ENCODE data around the gene WDR93. TPM values are rescaled to one million over a fixed set of nuclear protein-coding genes. Genes with fewer than 3 reads are reported as not detected.

Gene WDR93
- total RNA-seq, 1 donor from 2014 or later: not detected

DNA sequence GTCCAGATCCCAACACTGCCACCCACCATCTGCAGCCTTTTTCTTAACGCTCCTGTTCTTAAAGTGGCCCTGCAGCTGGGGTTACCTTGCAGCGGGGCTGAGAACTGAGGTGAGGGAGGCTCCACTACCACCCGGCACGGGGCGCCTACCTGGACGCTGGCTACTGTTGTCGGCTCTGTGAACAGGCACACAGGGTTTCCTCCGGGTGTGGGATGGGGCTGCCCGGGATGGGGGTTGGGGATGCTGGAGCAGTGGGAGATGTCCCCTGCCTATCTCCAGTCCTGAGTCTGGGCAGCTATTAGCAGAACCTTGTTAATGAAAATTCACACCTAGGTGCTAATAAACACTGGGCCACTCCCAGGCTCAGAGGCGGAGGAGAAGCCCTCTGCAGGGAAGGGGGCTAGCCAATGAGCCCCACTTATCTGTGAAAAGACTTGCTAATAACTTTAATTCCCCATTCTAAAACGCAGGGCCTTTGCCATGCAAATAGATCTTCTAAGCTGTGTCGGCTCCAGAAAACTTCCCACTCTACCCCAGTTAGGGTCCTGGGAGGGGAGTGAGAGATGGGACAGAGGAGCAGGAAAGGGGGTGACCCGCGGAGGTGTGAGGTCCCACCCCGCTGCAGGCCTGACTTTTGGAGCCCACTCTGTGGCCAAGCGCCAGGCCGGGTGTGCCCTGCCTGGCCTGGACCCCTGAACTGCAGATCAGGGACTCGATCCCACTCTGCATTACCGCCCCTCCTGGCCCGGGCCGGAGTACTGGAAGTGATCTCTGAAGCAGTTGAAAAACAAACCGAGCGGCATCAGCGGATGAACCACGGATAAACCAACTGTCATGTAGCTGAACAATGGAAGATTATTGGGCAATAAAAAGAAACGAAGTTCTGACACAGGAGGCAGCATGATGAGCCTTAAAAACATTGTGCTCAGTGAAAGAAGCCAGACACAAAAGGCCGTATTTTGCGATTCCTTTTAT lies 57.4 kb downstream of the WDR93 start:
- intact Hi-C loops (cut with micrococcal nuclease): no loop called here

DNA sequence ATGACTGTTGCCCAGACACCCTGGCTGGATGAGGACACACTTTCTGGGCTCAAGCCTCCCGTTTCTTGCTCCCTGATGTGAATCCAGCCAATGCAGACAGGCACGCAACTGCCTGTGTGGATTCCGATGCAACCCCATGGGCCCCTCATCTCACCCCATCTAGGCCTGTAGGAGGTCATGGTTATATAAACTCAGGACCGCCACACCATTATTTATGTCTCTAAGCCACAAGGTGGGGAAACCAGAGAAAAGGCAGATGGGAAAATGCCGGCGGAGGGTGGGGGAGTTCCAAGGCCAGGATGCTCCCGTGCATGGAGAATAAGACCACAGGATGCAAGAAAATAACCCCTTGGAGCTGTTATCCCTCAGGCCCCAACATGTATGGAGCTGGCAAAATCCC lies 58.4 kb downstream of the WDR93 start:
- intact Hi-C loops (cut with micrococcal nuclease): no loop called here

DNA sequence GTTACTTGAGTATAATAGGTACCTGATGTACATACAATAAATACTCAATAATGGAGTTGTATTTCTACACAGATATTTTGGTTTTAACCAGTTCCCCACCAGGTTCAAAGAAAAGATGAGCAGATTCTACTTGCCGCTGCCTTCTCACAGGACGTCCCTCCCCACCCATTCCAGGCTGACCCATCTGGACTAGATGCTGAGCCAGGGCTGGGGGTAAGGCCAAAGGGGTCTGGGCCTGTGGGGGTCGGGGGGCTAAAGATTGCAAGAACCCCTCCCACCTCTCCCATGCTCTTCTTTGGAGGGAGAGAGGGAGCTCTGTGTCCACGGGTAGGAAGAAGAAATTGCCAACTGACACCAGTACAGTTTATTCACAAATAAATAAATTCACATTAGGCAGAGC lies 58.9 kb downstream of the WDR93 start:
- intact Hi-C loops (cut with micrococcal nuclease): no loop called here

DNA sequence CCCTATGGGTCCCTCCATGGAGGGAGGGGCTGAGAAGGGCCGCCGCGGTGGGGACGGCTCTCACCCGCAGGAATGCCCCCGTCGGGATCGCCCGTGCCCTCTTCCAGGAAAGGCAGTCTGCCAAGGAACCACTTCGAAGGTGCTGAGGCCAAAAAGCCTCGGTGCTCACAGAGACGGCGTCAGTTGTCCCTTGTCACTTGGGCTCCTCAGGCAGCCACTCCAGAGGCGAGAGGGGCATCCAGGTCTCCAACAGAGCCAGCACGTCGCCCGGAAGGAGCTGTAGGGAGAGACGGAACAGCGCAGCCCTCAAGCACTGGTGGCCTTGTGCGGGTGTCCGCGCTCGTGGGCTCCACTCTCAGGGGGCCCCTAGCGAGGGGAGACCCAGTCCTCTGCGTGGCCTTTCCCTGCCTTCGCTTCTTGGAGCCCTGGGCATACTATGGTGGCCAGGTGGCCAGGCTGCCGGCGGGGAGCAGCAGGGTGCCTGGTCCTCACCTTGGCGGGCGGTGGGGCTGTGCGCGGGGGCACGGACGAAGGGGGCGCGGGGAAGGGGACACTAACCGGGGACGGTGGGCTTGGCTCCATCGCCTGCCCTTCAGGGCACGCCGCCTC lies 59.4 kb downstream of the WDR93 start:
- intact Hi-C loops (cut with micrococcal nuclease): loop anchor here (2.0 to 5.0 kb wide), 2 partner anchors 59 to 142 kb away; partner anchors contain the start of genes AP3S2, PEX11A and WDR93

DNA sequence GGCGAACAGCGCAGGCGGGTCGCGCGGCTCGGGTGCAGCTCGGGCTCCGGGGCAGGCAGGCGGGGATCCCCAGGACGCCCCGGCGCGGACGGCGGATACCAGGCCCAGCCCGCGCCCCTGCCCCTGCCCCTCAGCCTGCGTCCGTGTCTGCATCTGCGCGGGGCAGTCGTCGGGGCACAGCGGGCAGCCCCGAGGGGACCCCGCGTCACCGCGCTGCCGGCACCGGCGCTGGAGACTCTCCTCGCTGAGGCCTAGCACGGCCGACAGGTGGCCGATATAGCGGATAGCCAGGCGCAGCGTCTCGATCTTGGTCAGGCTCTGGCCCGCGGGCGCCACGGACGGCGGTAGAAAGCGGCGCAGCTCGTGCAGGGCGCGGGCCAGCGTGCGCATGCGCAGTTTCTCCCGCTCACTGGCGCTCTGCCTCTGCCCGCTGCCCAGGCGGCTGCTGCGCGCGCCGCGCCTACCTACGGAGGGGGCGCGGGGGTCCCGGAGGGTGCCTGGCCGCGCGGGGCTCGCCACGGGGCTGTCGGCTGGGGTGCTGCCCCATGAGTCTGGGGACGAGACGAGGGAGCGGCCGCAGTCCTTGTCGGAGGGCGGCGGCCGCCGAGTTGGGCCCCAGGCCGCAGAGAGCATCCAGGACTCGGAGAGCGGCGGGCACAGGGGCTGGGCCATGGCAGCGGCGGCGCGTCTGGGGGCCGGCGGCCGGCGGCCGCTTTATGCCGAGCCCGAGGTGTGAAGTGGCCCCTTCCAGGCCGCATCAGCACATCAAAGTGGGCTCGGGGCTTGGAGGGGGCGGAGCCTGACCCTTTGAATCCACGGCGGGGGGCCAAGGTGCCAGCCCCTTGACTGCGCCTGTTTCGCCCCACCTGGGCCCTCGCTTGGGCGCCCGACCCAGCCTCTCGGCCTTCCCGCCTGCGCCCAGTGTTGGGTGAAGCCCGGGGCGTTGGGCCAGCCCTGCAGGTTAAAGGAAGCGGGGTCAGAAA lies 60.2 kb downstream of the WDR93 start, which contains the start of gene MESP1:
TSS of gene MESP1 (minus strand) at position 690 of the 983 bp plus-strand sequence. CDS start at position 672, 18 bp downstream.
- intact Hi-C loops (cut with micrococcal nuclease): loop anchor here (2.0 to 5.0 kb wide), 2 partner anchors 60 to 141 kb away; partner anchors contain the start of genes AP3S2, PEX11A and WDR93

DNA sequence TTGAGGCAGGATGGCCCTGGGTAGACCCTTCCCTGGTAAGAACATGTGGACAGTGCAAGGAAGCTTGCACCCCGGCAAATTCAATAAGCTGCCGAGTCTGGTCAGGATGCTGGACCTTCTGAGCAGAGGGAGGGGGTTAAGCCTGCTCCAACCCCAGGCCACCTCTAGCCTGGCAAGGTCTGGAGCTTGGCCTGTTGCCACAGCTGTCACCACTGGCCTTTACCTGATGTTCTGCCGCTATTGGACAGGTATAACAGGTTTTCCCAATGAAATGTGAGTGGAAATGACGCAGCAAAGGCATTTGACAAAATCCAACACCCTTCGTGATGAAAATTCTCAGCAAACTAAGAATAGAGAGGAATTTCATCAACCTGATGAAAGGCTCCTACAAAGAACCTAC lies 61.1 kb downstream of the WDR93 start:
- intact Hi-C loops (cut with micrococcal nuclease): loop anchor here (2.0 to 5.0 kb wide), 2 partner anchors 61 to 141 kb away; partner anchors contain the start of genes AP3S2, PEX11A and WDR93

DNA sequence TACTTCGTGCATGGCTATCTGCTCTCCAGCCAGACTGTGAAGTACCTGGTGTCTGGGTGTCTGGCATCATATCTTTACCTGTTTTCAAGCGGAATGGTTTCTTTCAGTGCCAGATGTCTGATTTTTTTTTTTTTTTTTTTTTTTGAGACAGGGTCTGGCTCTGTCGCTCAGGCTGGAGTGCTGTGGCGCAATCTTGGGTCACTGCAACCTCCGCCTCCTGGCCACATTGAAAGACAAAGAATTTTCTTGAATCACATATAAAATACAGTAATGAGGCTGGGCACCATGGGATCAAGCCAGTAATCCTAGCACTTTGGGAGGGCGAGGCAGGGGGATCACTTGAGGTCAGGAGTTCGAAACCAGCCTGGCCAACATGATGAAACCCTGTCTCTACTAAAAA lies 63.2 kb downstream of the WDR93 start:
- intact Hi-C loops (cut with micrococcal nuclease): loop anchor here (5.0 kb wide), 1 partner anchor 138 kb away; the partner anchor contains the start of gene AP3S2

DNA sequence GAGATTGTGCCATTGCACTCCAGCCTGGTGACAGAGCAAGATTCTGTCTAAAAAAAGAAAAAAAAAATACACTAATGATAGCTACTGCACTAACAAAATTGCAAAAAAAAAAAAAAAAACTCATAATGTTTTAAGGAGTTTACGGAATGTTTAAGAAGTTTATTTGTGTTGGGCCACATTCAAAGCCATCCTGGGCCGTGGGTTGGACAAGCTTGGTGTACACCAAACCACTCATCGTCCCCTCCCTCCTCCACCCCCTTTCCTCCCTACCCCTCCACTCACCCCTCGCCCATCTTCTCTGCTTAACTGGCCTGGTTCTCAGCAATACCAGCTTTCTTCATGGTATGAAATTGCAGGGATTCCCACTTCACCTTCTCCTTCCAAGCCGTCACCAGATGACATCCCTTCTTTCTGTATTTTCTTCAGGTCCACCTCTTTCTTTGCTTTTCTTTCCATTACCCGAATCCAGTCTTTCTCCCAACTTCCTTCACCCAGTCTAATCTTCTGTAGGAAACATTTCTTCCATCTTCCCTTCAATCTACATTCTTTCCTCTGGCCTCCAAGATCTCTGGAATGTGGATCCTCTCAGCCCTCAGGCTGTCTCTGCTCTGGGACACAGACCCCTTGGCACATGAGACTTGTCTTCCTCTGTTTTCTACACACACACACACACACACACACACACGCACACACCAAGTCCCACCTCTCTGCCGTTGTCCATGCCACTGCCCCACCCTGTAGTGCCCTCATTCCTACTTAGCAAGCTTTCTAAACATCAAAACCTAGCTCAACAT lies 63.9 kb downstream of the WDR93 start:
- intact Hi-C loops (cut with micrococcal nuclease): loop anchor here (5.0 kb wide), 1 partner anchor 138 kb away; the partner anchor contains the start of gene AP3S2

DNA sequence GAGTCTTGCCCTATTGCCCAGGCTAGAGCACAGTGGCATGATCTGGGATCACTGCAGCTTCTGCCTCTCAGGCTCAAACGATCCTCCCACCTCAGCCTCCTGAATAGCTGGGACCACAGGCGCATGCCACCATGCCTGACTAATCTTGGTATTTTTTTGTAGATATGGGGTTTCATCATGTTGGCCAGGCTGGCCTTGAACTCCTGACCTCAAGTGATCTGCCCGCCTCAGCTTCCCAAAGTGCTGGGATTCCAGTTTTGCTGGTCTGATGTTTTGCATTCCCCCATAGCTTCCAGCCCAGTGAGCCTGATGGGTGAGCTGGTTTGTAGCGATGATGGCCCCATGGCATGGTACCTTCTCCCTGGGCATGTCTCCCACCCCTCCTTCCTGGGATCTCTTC lies 65.1 kb downstream of the WDR93 start:
- intact Hi-C loops (cut with micrococcal nuclease): no loop called here

DNA sequence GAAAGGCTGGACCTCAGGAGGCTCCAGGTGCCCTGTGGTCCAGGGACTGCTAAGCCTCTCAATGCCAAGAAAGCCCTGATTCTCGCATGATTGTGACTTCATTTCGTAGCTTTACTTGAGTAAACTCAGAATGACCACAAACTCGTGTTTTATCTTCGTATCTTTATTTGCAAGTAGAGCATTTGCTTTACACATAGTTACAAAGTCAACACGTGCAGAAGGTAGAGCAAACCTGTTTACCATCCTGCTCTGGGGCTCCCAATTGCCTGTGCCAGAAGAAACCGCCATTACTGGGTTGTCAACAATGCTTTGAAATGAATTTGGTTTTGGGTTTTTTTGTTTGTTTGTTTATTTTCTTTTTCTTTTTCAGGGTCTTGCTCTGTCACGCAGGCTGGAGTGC lies 66.3 kb downstream of the WDR93 start:
- intact Hi-C loops (cut with micrococcal nuclease): no loop called here

DNA sequence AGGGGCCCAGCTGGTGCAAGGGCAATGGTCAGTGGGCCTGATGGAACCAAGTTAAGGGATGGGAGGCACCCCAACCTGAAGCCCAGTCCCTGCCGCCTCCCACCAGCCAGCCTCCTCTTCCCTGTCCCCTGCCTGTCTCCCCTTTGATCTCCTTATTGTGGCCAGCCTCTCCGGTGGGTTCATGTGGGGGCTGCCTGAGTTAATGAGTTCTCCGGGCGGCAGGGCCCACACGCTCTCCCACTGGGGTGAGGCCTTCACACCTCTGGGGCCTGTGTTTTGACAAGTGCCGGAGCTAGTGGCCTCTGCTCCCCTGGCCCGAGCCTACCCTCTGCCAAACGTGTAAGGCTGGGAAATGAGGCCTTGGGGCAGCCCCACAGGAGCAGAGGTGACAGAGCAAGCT lies 67.7 kb downstream of the WDR93 start:
- intact Hi-C loops (cut with micrococcal nuclease): no loop called here

DNA sequence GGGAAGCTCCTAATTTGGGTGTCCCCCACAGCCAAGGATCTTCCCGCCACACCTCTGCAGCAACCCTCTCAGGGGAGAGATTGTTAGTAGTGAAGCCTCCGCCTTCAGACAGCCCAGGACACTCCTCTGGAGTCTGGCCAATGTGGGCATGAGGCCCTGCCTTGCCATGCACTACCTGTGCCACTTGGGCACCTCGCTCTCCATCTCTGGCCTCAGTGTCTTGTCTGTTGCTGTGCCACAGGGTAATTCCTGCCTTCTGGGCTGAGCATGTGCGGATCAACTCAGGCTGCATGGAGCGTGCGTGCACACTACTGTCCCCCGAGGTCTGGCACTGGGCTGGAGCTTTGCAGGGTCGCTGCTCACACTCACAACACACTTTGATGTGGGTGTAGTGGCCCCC lies 68.4 kb downstream of the WDR93 start:
- intact Hi-C loops (cut with micrococcal nuclease): no loop called here

DNA sequence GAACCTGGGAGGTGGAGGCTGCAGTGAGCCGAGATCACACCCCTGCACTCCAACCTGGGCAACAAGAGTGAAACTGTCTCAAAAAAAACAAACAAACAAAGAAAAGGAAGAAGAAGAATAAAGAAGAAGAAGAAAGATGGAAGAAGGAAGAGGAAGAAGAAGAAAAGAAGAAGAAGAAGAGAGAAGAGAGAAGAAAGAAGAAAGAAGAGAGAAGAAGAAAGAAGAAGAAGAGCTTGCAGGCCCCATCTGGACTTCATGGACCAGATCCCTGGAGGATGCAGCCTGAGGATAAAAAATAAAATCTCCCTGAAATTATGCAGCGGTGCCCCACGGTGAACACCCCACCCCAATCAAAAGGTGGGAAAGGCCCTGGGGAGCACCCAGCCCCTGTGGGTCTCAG lies 69.2 kb downstream of the WDR93 start:
- intact Hi-C loops (cut with micrococcal nuclease): loop anchor here (1.0 kb wide), 3 partner anchors 115 to 326 kb away; no protein-coding TSS in a partner anchor

DNA sequence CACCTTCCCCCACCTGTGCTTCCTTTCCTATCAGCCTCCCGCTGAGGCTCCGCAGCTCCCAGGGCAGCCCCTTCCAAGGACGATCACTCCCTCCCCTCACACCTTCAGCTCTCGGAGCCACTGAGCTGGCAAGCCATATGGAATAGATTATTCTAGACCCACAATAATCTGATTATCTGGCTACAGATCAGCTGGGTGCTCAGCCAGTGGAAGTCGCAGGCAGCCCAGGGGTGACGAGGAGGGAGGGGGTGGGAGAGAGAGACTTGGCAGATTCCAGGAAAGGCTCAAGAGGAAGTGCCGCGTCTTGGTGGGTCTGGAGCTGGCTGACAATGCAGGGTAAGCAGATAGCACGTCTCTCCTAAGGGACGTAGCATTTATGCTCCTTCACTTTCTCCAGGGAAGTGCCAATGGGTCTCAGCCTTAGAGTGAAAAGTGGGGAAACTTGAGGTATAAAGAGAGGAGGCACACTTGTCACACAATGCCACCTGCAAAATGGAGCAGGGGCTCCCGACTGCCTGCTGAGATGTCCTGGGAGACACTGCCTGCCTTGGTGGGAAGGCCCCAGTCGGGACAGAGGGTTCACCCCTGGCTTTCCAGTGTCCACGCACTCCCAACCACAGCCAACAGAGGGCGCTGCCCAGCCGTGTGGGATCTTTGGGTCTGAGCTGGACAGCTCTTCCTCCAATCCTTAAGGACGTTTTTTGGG lies 69.8 kb downstream of the WDR93 start:
- intact Hi-C loops (cut with micrococcal nuclease): loop anchor here (1.0 kb wide), 3 partner anchors 115 to 326 kb away; no protein-coding TSS in a partner anchor

DNA sequence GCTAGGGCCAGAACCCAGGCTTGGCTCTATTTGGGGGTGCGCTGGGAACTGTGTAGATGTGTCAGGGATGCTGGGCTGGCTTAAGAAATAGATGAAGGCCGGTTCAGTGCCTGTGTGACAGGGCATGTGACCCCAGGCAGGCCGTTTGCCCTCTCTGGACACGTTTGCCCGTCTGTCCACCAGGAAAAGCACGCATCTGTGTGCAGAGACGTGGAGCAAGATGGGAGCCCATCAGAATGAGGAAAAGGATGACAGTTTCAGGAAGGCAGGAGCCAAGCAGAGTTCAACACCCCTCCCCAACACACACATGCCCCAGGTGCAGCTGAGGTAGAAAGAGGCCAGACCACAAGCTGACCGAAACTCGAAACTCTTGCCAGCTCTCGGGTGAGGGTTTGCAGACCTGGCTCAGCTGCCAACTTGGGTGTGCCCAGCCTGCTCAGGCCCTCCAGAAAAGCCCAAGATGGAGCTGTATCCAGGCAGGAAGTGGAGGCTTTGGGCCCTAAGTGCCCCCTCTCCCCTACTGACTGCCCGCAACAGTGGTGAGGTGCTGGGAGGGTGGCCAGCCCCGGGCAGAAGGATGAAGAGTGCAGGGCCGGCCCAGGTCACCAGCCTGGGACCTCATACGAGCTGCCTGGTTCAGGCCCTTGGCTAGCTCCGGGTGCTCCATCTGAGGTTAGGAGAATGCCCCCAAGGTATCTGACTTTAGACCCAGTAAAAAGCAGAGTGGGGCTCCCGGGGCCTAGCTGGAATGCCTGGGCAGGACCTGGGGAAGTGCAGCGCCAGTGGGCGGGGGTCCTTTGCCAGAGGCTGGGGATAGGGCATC lies 70.6 kb downstream of the WDR93 start:
- intact Hi-C loops (cut with micrococcal nuclease): no loop called here

DNA sequence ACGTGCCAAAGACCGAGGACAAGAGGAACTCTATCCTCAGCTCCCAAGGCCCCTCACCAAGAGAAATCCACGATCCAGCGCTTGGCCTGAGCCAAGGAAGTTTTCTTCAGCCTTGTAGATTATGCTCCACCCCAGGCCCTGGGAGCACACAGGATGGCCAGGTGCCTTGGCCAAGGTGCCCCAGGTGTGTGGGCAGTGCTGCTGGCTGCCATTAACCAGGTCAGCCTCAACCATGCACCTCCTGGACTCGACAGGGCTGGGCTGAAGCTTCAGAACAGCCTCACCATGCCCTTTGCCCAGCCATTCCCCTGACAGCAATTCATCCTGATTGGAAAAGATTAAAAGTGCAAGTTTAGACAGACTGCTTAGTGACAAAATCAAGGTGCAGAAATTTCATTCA lies 71.3 kb downstream of the WDR93 start:
- intact Hi-C loops (cut with micrococcal nuclease): no loop called here

DNA sequence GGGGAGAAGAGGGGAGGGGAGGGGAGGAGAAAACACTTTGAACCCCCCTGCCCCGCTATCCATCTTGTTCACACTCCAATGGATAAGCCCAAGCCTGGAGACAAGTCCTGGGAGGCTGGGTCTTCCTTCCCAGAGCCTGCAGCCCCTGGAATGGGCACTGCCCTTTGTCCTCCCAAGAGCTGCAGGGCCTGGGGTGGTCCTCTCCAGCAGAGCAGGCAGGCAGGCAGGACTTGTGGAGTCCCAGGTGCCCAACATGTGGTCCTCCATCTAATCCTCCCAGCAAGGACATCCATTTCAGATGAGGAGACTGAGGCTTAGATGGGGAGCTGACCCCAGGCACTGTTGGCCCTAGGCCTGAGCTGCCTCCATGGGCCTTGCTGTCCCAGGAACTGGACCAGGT lies 75.1 kb downstream of the WDR93 start:
- intact Hi-C loops (cut with micrococcal nuclease): no loop called here

All from T-helper 2 cell treated with Interferon-gamma antibody and Interleukin-4, amounts not matched to agents 100 ng/mL and 5 ng/mL, for 36 hours (primary cell).